GM12878 (cell line): ENCODE measurements around the gene MFN1. TPM values are rescaled to one million over a fixed set of nuclear protein-coding genes. Genes with fewer than 3 reads are reported as not detected.

Experiments used
- ATAC-seq: fragments of 200-7000 bp; cut with Tn5 transposase; 3 replicates; pipeline ENCODE4 v1.9.1; 2020; ENCODE audit warnings: mild to moderate bottlenecking, moderate library complexity
- BruUV-seq: library from RNA; stranded (reverse); fragments of 400-500 nt; replicated peaks from 2 replicates; lab custom pipeline; 2021; lab: Mats Ljungman, UMichigan
- CTCF ChIA-PET: fragments of 300-600 bp; sonication (Branson Sonifier 250); formaldehyde crosslinking; extraction: SDS; loops from one replicate; lab custom pipeline; 2021; ENCODE audit warnings: inconsistent platforms; lab: Yijun Ruan, JAX
- POLR2A ChIA-PET: fragments of 350-600 bp; formaldehyde crosslinking; extraction: SDS; loops from one replicate; lab custom pipeline; 2021; ENCODE audit warnings: inconsistent platforms; lab: Charles Lee
- RAD21 ChIA-PET: fragments of 300-600 bp; sonication (Branson Sonifier 250); formaldehyde crosslinking; loops from one replicate; lab custom pipeline; 2023; ENCODE audit warnings: antibody characterized with exemption; ENCODE audit not compliant: unreplicated experiment; lab: Charles Lee
- SMC1A ChIA-PET: fragments of 300-600 bp; sonication (Branson Sonifier 250); formaldehyde crosslinking; loops from one replicate; lab custom pipeline; 2023; ENCODE audit not compliant: unreplicated experiment, uncharacterized antibody; lab: Charles Lee
- DNase-seq: peaks from one replicate; pipeline ENCODE4 v3.0.0-alpha.2; 2011; ENCODE audit warnings: low read depth, low spot score
- FAIRE-seq: peaks from 3 replicates; lab custom pipeline; 2011; peaks lifted over from hg19 to GRCh38; lab: Jason Lieb, UNC
- H2AFZ ChIP-seq: 2 replicates; pipeline ENCODE4 v1.6.0; 2011; ENCODE audit warnings: low read depth, low read length, control low read depth; ENCODE audit not compliant: control insufficient read depth
- H3K27ac ChIP-seq: 2 replicates; pipeline ENCODE4 v1.5.1; 2011; ENCODE audit warnings: control low read depth; ENCODE audit not compliant: control insufficient read depth, insufficient read depth
- H3K27me3 ChIP-seq, 2 experiments: replicated peaks in 1 of 2; 2 replicates each; pipeline versions ENCODE4 v1.6.0 to v1.6.1; 2011; ENCODE audit warnings: low read length in 1 of 2; ENCODE audit not compliant: control insufficient read depth in 2 of 2, insufficient read depth in 2 of 2
- H3K36me3 ChIP-seq, 2 experiments: 2 replicates each; pipeline ENCODE4 v1.5.1; 2011; ENCODE audit warnings: low read length in 1 of 2; ENCODE audit not compliant: control insufficient read depth in 2 of 2, insufficient read depth in 2 of 2
- H3K4me1 ChIP-seq: 2 replicates; pipeline ENCODE4 v1.6.1; 2011; ENCODE audit warnings: mild to moderate bottlenecking, low read length, moderate library complexity, mixed read lengths; ENCODE audit not compliant: control insufficient read depth, insufficient read depth
- H3K4me2 ChIP-seq: 2 replicates; pipeline ENCODE4 v1.6.0; 2011; ENCODE audit warnings: control low read depth; ENCODE audit not compliant: control insufficient read depth, insufficient read depth
- H3K4me3 ChIP-seq: fragments of 200-600 bp; sonication (generic); 2 replicates; pipeline ENCODE4 v1.5.1; 2016
- H3K79me2 ChIP-seq: 2 replicates; pipeline ENCODE4 v1.6.0; 2011; ENCODE audit warnings: low read length; ENCODE audit not compliant: control insufficient read depth, insufficient read depth
- H3K9ac ChIP-seq: 2 replicates; pipeline ENCODE4 v1.8.0; 2011; ENCODE audit warnings: low read length, control low read depth, mixed read lengths; ENCODE audit not compliant: control insufficient read depth, insufficient read depth
- H3K9me3 ChIP-seq: replicated peaks from 3 replicates; pipeline ENCODE4 v1.5.1; 2011; ENCODE audit warnings: mild to moderate bottlenecking, low read length; ENCODE audit not compliant: control insufficient read depth, insufficient read depth
- H4K20me1 ChIP-seq: 2 replicates; pipeline ENCODE4 v1.6.0; 2011; ENCODE audit not compliant: control insufficient read depth, insufficient read depth
- CBX5 ChIP-seq: sonication (generic); IDR thresholded peaks from 2 replicates; pipeline ENCODE4 v1.6.1; 2016; ENCODE audit warnings: low read depth, moderate library complexity, mild to moderate bottlenecking, inconsistent platforms
- CREM ChIP-seq: IDR thresholded peaks from 2 replicates; pipeline ENCODE4 v1.6.1; 2014; ENCODE audit warnings: antibody characterized with exemption, low read depth
- EED ChIP-seq: sonication (generic); IDR thresholded peaks from 2 replicates; pipeline ENCODE4 v1.6.1; 2016; ENCODE audit warnings: antibody characterized with exemption, low read depth
- EGR1 ChIP-seq, 2 experiments: IDR thresholded peaks; 1 replicate in 1 of 2; 2 replicates in 1 of 2; pipeline ENCODE4 v1.6.1; 2011 to 2012; ENCODE audit warnings: low read depth in 2 of 2, low read length in 2 of 2, borderline replicate concordance in 1 of 2, mild to moderate bottlenecking in 1 of 2, moderate library complexity in 1 of 2
- FOXM1 ChIP-seq: IDR thresholded peaks from 2 replicates; pipeline ENCODE4 v1.6.1; 2012; ENCODE audit warnings: low read depth, mild to moderate bottlenecking, inconsistent platforms, low read length, moderate library complexity
- KAT2A ChIP-seq: conservative IDR thresholded peaks from 2 replicates; pipeline ENCODE4 v1.6.1; 2011; ENCODE audit warnings: low read depth, low read length; ENCODE audit not compliant: control insufficient read depth
- KDM1A ChIP-seq: fragments of 200-600 bp; sonication (generic); IDR thresholded peaks from 2 replicates; pipeline ENCODE4 v1.6.1; 2016; ENCODE audit warnings: borderline replicate concordance
- MLLT1 ChIP-seq: fragments of 450-650 bp; IDR thresholded peaks from 2 replicates; pipeline ENCODE4 v1.6.1; 2016; ENCODE audit warnings: mild to moderate bottlenecking
- MYB ChIP-seq: fragments of 150-350 bp; IDR thresholded peaks from 2 replicates; pipeline ENCODE4 v1.6.1; 2014; ENCODE audit warnings: mild to moderate bottlenecking, low read depth, low read length, borderline replicate concordance
- NFIC ChIP-seq: IDR thresholded peaks from 2 replicates; pipeline ENCODE4 v1.6.1; 2012; ENCODE audit warnings: low read depth, mild to moderate bottlenecking, inconsistent platforms, low read length, moderate library complexity
- NR2C1 ChIP-seq: fragments of 450-650 bp; IDR thresholded peaks from 2 replicates; pipeline ENCODE4 v1.6.1; 2017; ENCODE audit warnings: antibody characterized with exemption, mild to moderate bottlenecking, moderate library complexity
- RFX5 ChIP-seq: IDR thresholded peaks from 2 replicates; pipeline ENCODE4 v1.6.1; 2011; ENCODE audit warnings: low read depth, low read length, improper control_type of control experiment
- SIN3A ChIP-seq: IDR thresholded peaks from 2 replicates; pipeline ENCODE4 v1.6.1; 2012; ENCODE audit warnings: low read depth, low read length, improper control_type of control experiment
- SRF ChIP-seq, 2 experiments: IDR thresholded peaks; 2 replicates each; pipeline ENCODE4 v1.6.1; 2011; ENCODE audit warnings: low read depth in 2 of 2, low read length in 2 of 2, mild to moderate bottlenecking in 1 of 2, moderate library complexity in 1 of 2
- TCF7 ChIP-seq: IDR thresholded peaks from 2 replicates; pipeline ENCODE4 v1.6.1; 2014; ENCODE audit warnings: antibody characterized with exemption, borderline replicate concordance
- WGBS: methylation state at CpG from one replicate; pipeline ENCODE4 v1.1.6; 2016; ENCODE audit warnings: low lambda C conversion rate; ENCODE audit not compliant: insufficient replicate concordance, insufficient coverage; ENCODE audit errors: missing lambda C conversion rate; 5-methylcytosine and 5-hydroxymethylcytosine counted together
- in situ Hi-C: fragments of 300-500 bp; cut with MboI; formaldehyde crosslinking; loops from 9 replicates; pipeline ENCODE4 v1.14.3; 2018; ENCODE audit warnings: mixed read lengths
- intact Hi-C: fragments of 100-400 bp; cut with micrococcal nuclease; formaldehyde crosslinking; loops from one replicate; pipeline ENCODE4 v1.14.2; 2022; ENCODE audit not compliant: unreplicated experiment
- polyA plus RNA-seq, 11 experiments: library from polyadenylated mRNA; depleted of rRNA in 4 of 11; unstranded in 6 of 11; stranded (reverse) in 5 of 11; fragments of >200 nt; fragmentation: Nextera tagmentation in 4 of 11; fragmentation: Illumina TruSeq in 1 of 11; extraction: Ambion mirVana in 4 of 11; extraction: Trizol in 1 of 11; gene quantifications; 1 replicate in 1 of 11; 2 replicates in 10 of 11; pipeline versions ENCODE4 v1.2.1 to v1.2.3, GENCODE V29; 2011 to 2016; ENCODE audit warnings: inconsistent platforms in 2 of 11, missing spikeins in 2 of 11, low read depth in 1 of 11
- total RNA-seq, 4 experiments: library from RNA; depleted of rRNA in 3 of 4; stranded (reverse); fragments of >200 nt in 3 of 4; fragmentation: Illumina TruSeq in 1 of 4; extraction: Trizol in 1 of 4; gene quantifications; 2 replicates each; pipeline versions ENCODE4 v1.2.1 to v1.2.3, GENCODE V29; 2013 to 2021
- TF ChIP-seq, protein P1 (sequence below): fragments of 450-650 bp; formaldehyde crosslinking; IDR thresholded peaks from 2 replicates; pipeline ENCODE4 v1.5.0; 2022; ENCODE audit warnings: mild to moderate bottlenecking, missing genetic modification characterization
- TF ChIP-seq, protein P2 (sequence below): IDR thresholded peaks from 2 replicates; pipeline ENCODE4 v1.6.1; 2011; ENCODE audit warnings: mild to moderate bottlenecking, low read depth, low read length, moderate library complexity; ENCODE audit not compliant: insufficient replicate concordance

MFN1 gene
- total and polyA plus RNA-seq, 10 of the 15 experiments (the other 5 are each of a cell fraction or from before 2014, with no cell fraction given), result 14.4 to 120 (median 39.8) TPM

DNA sequence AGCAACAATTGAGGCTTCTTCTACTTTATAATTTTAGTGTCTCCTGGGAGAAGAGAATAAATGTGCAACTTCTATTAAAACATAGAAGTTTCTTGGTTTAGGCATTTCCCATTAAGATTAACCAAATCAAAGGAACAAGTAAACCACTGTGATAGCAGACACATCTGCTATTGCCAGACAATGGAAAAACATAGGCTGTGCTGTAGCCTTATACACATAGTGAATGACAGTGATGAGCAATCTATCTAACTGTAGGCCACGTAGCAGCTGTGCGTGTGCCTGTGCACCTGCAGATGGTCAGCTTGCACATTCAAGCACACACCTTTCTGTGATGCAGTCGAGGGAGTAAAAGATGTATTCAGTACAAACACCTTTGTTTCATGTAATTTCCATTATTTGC is 71.1 kb downstream of the MFN1 start:
- Histone ChIP-seq H3K79me2 (no peaks in the 10 kb centered on the region), H4K20me1 (no peaks in the 10 kb centered on the region), H3K36me3 (peaks cover 0 to 6% of the 10 kb centered on the region in 2 experiments; a peak in 1 of 4 replicates), H3K27me3 (no peaks in the 10 kb centered on the region), H3K27ac (no peak overlapping the region), H3K4me3 (no peak overlapping the region), H3K9me3 (no peaks in the 10 kb centered on the region), H2AFZ (no peak overlapping the region), H3K4me2 (no peak overlapping the region), H3K4me1 (no peaks in the 10 kb centered on the region), H3K9ac (no peak overlapping the region)
- ChIA-PET SMC1A (no interaction called here), CTCF (no interaction called here), POLR2A (no interaction called here), RAD21 (no interaction called here)
- WGBS, result 92% methylated on average over 3 of the region's 3 CpGs
- FAIRE-seq (no peak), DNase-seq (no peak), ATAC-seq (no peak)
- no TSS peak for BruUV-seq
- intact Hi-C loops (no loop called here), in situ Hi-C loops (no loop called here)
- TF ChIP-seq NFIC (no peak), SIN3A (no peak), NR2C1 (no peak), KAT2A (no peak), EED (no peak), EGR1 (IDR thresholded peaks at IDR 0.05; ENCODE audit: borderline replicate concordance in 1 of 2, low read depth in 2 of 2, low read length in 2 of 2) (no peak), TCF7 (no peak), FOXM1 (no peak), RFX5 (no peak), CBX5 (no peak), KDM1A (no peak), MLLT1 (no peak), MYB (no peak), SRF (IDR thresholded peaks at IDR 0.05; ENCODE audit: low read depth in 2 of 2, low read length in 2 of 2) (no peak), CREM (no peak)
- TF ChIP-seq, protein P1, sequence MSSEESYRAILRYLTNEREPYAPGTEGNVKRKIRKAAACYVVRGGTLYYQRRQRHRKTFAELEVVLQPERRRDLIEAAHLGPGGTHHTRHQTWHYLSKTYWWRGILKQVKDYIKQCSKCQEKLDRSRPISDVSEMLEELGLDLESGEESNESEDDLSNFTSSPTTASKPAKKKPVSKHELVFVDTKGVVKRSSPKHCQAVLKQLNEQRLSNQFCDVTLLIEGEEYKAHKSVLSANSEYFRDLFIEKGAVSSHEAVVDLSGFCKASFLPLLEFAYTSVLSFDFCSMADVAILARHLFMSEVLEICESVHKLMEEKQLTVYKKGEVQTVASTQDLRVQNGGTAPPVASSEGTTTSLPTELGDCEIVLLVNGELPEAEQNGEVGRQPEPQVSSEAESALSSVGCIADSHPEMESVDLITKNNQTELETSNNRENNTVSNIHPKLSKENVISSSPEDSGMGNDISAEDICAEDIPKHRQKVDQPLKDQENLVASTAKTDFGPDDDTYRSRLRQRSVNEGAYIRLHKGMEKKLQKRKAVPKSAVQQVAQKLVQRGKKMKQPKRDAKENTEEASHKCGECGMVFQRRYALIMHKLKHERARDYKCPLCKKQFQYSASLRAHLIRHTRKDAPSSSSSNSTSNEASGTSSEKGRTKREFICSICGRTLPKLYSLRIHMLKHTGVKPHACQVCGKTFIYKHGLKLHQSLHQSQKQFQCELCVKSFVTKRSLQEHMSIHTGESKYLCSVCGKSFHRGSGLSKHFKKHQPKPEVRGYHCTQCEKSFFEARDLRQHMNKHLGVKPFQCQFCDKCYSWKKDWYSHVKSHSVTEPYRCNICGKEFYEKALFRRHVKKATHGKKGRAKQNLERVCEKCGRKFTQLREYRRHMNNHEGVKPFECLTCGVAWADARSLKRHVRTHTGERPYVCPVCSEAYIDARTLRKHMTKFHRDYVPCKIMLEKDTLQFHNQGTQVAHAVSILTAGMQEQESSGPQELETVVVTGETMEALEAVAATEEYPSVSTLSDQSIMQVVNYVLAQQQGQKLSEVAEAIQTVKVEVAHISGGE, result no peak
- TF ChIP-seq, protein P2, sequence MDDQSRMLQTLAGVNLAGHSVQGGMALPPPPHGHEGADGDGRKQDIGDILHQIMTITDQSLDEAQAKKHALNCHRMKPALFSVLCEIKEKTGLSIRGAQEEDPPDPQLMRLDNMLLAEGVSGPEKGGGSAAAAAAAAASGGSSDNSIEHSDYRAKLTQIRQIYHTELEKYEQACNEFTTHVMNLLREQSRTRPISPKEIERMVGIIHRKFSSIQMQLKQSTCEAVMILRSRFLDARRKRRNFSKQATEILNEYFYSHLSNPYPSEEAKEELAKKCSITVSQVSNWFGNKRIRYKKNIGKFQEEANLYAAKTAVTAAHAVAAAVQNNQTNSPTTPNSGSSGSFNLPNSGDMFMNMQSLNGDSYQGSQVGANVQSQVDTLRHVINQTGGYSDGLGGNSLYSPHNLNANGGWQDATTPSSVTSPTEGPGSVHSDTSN, result no peak
